ENCODE measurements around the gene AP2B1. TPM values are rescaled to one million over a fixed set of nuclear protein-coding genes. Genes with fewer than 3 reads are reported as not detected.
A peak's percentile ranks its signal among the peaks of the same experiment; 100 is the strongest.
"Not testable (repeated sequence)": the region's sequence is repeated elsewhere in the genome, so short reads cannot be mapped to it uniquely, and the experiment has no call there.

AP2B1 gene
- total RNA-seq, 2 donors from 2014 or later: 95.9 to 114 TPM

GRCh38 chr17:35745246-35745645, 158.1 kb downstream of the AP2B1 start:
- ATAC-seq: no peak
- Mint-ChIP-seq H3K4me3 (no peak overlapping the region), H3K36me3 (ENCODE audit: low read depth) (no peaks in the 10 kb centered on the region), H3K4me1 (peaks cover 5% of the 10 kb centered on the region), H3K27me3 (peaks cover 55% of the 10 kb centered on the region), H3K27ac (no peak overlapping the region)
- H3K9me3 ChIP-seq (ENCODE audit: control insufficient read depth, low read length, poor library complexity, severe bottlenecking): no peaks in the 10 kb centered on the region
- DNase-seq: no peak

- DNase-seq (no peak), ATAC-seq (no peak)
- peaks cover 55% of the 10 kb centered on the region for H3K27me3 Mint-ChIP-seq
- H3K4me3 Mint-ChIP-seq: no peak overlapping the region
- no peaks in the 10 kb centered on the region for H3K9me3 ChIP-seq (ENCODE audit: control insufficient read depth, low read length, poor library complexity, severe bottlenecking)
- no peak overlapping the region for H3K27ac Mint-ChIP-seq
- H3K36me3 Mint-ChIP-seq (ENCODE audit: low read depth): no peaks in the 10 kb centered on the region
- H3K4me1 Mint-ChIP-seq: peaks cover 5% of the 10 kb centered on the region
Observed at GRCh38 chr17:35745749-35746320, 158.7 kb downstream of the AP2B1 start.

- H3K9me3 ChIP-seq (ENCODE audit: control insufficient read depth, low read length, poor library complexity, severe bottlenecking): no peaks in the 10 kb centered on the region
- DNase-seq: peak; percentile 49 to 74 (median 54)
- peaks cover 2% of the 10 kb centered on the region for H3K4me1 Mint-ChIP-seq
- ATAC-seq: peak; percentile 96
- H3K4me3 Mint-ChIP-seq: no peak overlapping the region
- H3K27me3 Mint-ChIP-seq: peaks cover 56% of the 10 kb centered on the region
- peaks cover 3% of the 10 kb centered on the region for H3K36me3 Mint-ChIP-seq (ENCODE audit: low read depth)
- no peak overlapping the region for H3K27ac Mint-ChIP-seq
Observed at GRCh38 chr17:35747540-35748017, 160.5 kb downstream of the AP2B1 start.

DNA sequence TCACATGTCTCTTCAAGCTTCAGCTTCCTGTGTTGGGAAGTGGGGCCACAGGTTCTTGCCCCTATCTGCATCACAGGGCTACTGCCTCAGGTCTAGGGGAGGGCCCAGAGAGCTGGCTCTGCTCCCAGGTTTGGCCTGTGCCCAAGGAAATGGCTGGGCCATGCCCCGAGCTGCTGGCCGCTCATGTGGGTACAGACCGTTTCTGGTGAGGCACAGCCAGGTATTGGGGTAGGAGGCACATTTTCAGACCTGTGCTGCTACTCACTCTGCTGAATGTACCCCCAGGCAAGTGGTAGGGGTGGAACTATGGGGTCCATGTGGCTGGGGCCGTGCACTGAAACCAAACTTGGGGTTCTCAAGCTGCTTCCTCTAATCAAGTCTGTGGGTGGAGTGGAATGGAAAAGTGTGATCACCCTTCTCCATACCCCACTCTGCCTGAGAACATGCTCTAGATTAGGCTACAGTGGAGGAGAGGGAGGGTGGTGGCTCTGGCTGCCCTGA, 161.3 kb downstream of the AP2B1 start:
- no peak for ATAC-seq

DNA sequence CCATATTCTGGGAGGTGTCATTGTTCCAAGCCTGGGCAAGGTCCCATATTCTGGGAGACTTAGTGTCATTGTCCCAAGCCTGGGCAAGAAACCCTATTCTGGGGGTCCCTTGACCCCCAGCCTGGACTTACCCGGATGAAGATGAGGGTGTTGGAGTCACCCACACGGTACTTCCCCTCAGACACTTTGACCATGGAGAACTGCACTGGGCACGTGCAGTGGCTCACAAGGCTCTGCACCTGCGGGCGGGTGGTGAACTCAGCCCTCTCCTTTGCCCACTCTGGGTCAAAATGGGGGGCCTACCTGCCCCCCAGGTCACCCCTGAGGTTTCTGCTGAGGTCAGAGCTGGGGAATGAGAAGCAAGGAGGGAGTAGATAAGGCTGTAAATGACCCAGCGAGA, 161.9 kb downstream of the AP2B1 start:
- H3K9me3 ChIP-seq (ENCODE audit: control insufficient read depth, low read length, poor library complexity, severe bottlenecking): no peaks in the 10 kb centered on the region
- Mint-ChIP-seq H3K4me3 (no peak overlapping the region), H3K27me3 (peaks cover 54% of the 10 kb centered on the region), H3K4me1 (peaks cover 2% of the 10 kb centered on the region), H3K27ac (no peak overlapping the region), H3K36me3 (ENCODE audit: low read depth) (peaks cover 3% of the 10 kb centered on the region)
- DNase-seq (no peak), ATAC-seq (no peak)

More for the DNA sequence above, 161.3 kb downstream of the AP2B1 start:
- H3K9me3 ChIP-seq (ENCODE audit: control insufficient read depth, low read length, poor library complexity, severe bottlenecking): no peaks in the 10 kb centered on the region
- Mint-ChIP-seq H3K4me1 (peaks cover 2% of the 10 kb centered on the region), H3K4me3 (no peak overlapping the region), H3K36me3 (ENCODE audit: low read depth) (peaks cover 3% of the 10 kb centered on the region), H3K27ac (no peak overlapping the region), H3K27me3 (peaks cover 59% of the 10 kb centered on the region)
- no peak for DNase-seq

- no peak for ATAC-seq
- no peak overlapping the region for H3K27ac Mint-ChIP-seq
- peaks cover 3% of the 10 kb centered on the region for H3K36me3 Mint-ChIP-seq (ENCODE audit: low read depth)
- no peak for DNase-seq
- H3K4me1 Mint-ChIP-seq: peaks cover 2% of the 10 kb centered on the region
- peaks cover 53% of the 10 kb centered on the region for H3K27me3 Mint-ChIP-seq
- no peaks in the 10 kb centered on the region for H3K9me3 ChIP-seq (ENCODE audit: control insufficient read depth, low read length, poor library complexity, severe bottlenecking)
- H3K4me3 Mint-ChIP-seq: peak overlapping the region; percentile 12
Observed at GRCh38 chr17:35749560-35750412, 162.7 kb downstream of the AP2B1 start.

GRCh38 chr17:35750526-35751395, 163.6 kb downstream of the AP2B1 start:
- Mint-ChIP-seq H3K27me3 (peaks cover 53% of the 10 kb centered on the region), H3K4me3 (no peak overlapping the region), H3K27ac (no peak overlapping the region), H3K4me1 (peaks cover 2% of the 10 kb centered on the region), H3K36me3 (ENCODE audit: low read depth) (peaks cover 3% of the 10 kb centered on the region)
- ATAC-seq: no peak
- no peaks in the 10 kb centered on the region for H3K9me3 ChIP-seq (ENCODE audit: control insufficient read depth, low read length, poor library complexity, severe bottlenecking)
- DNase-seq: no peak

GRCh38 chr17:35751541-35751940, 164.4 kb downstream of the AP2B1 start:
- H3K36me3 Mint-ChIP-seq (ENCODE audit: low read depth); H3K4me1 Mint-ChIP-seq; H3K9me3 ChIP-seq (ENCODE audit: control insufficient read depth, low read length, poor library complexity, severe bottlenecking); H3K27ac Mint-ChIP-seq; ATAC-seq; H3K4me3 Mint-ChIP-seq; DNase-seq: not testable (repeated sequence)
- H3K27me3 Mint-ChIP-seq: peaks cover 53% of the 10 kb centered on the region

DNA sequence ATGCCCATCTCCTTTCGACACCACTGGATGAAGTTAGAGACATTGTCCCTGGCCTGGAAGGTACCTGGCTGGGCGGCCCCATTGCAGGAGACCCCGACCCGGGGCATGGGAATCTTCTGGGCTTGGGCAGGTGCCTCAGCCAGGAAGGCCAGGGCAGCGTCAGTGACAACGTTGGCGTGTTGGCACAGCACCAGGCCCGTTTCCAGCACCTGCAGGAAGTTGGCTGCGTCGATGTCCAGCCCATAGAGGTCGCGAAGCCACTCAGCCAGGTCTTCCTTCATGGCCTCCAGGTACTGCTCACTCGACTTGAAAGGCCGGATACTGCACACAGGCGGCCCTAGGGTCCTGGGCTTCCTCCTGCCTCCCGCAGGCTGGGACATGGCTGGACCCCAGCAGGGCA, 165.3 kb downstream of the AP2B1 start:
- no peaks in the 10 kb centered on the region for H3K9me3 ChIP-seq (ENCODE audit: control insufficient read depth, low read length, poor library complexity, severe bottlenecking)
- peaks cover 2% of the 10 kb centered on the region for H3K4me1 Mint-ChIP-seq
- DNase-seq: no peak
- H3K27ac Mint-ChIP-seq: no peak overlapping the region
- H3K27me3 Mint-ChIP-seq: peaks cover 48% of the 10 kb centered on the region
- peaks cover 3% of the 10 kb centered on the region for H3K36me3 Mint-ChIP-seq (ENCODE audit: low read depth)
- H3K4me3 Mint-ChIP-seq: no peak overlapping the region
- no peak for ATAC-seq

DNA sequence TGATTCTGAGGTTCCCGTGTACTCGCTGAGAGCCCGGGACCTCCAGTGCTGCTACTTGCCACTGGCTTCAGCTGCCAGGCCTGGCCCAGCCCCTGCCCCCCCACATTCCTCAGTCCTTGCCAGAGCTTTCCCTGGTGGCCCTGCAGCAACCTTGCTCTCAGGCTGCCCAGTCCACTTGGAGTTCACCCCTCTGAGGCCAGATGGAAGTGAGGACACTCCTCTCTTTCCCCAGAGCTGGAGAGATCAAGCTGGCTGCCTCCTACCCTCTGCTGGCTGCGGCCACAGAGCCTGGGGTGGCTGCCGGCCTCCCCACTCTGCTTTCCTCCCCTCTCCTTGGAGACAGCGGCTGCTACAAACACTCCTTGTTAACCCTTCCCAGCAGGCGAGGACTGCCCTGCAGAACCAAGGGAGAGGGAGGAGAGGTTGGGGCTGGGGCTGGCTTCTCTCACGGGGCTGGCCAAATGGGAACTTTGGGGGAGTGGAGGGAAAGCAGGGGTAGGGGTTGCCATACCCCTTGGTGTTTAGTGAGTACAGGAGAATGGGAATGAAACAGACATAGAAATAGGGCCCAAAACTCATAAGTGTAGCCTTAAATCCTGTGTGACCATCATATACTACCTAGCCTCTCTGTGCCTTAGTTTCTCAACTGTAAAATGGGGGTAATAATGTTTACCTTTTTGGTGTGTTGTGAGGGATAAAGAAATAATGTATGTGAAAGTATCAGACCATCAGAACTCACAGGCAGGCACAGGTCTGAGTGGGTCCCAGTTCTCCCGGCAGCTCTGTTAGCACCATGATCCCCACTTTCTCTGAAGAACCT, 166.0 kb downstream of the AP2B1 start, which contains the start of gene GAS2L2:
TSS of gene GAS2L2 (minus strand) at position 295 of the 820 bp plus-strand sequence. CDS start 389 bp downstream, outside the sequence.
- no peak for ATAC-seq
- no peak within 1 kb of the TSS for H3K4me3 Mint-ChIP-seq
- H3K27ac Mint-ChIP-seq: no peak within 1 kb of the TSS
- H3K27me3 Mint-ChIP-seq: peaks cover 47% of the 10 kb centered on the region
- H3K9me3 ChIP-seq (ENCODE audit: control insufficient read depth, low read length, poor library complexity, severe bottlenecking): no peaks in the 10 kb centered on the region
- DNase-seq: no peak
- H3K4me1 Mint-ChIP-seq: peaks cover 2% of the 10 kb centered on the region
- H3K36me3 Mint-ChIP-seq (ENCODE audit: low read depth): peaks cover 3% of the 10 kb centered on the region

- no peak for DNase-seq
- H3K4me1 Mint-ChIP-seq: no peaks in the 10 kb centered on the region
- no peak for ATAC-seq
- no peaks in the 10 kb centered on the region for H3K36me3 Mint-ChIP-seq (ENCODE audit: low read depth)
- H3K4me3 Mint-ChIP-seq: no peak overlapping the region
- H3K27ac Mint-ChIP-seq: no peak overlapping the region
- H3K9me3 ChIP-seq (ENCODE audit: control insufficient read depth, low read length, poor library complexity, severe bottlenecking): no peaks in the 10 kb centered on the region
- H3K27me3 Mint-ChIP-seq: peaks cover 8% of the 10 kb centered on the region
Observed at GRCh38 chr17:35757243-35757642, 170.1 kb downstream of the AP2B1 start.

- no peaks in the 10 kb centered on the region for H3K9me3 ChIP-seq (ENCODE audit: control insufficient read depth, low read length, poor library complexity, severe bottlenecking)
- Mint-ChIP-seq H3K4me3 (no peak within 1 kb of the TSS), H3K4me1 (peaks cover 5% of the 10 kb centered on the region), H3K27me3 (no peaks in the 10 kb centered on the region), H3K27ac (no peak within 1 kb of the TSS), H3K36me3 (ENCODE audit: low read depth) (no peaks in the 10 kb centered on the region)
- no peak for ATAC-seq
- no peak for DNase-seq
Observed at GRCh38 chr17:35760587-35760986, 173.5 kb downstream of the AP2B1 start, which contains the start of gene C17orf50. Gene C17orf50, plus strand, starts transcription at chr17:35760887. Its CDS starts 55 bp downstream, at chr17:35760942.

Data from T-helper 17 cell (primary cell).